Endothelial cell of umbilical vein (primary cell): Measurements from ENCODE around the gene KLRF1. TPM values are rescaled to one million over a fixed set of nuclear protein-coding genes. Genes with fewer than 3 reads are reported as not detected.

ENCODE experiments used
- Bru-seq: library from RNA; stranded (reverse); fragments of 400-500 nt; gene quantifications from one replicate; lab custom pipeline; 2021; lab: Mats Ljungman, UMichigan
- BruChase-seq, 2 experiments: library from RNA; stranded (reverse); fragments of 400-500 nt; gene quantifications; one replicate each; lab custom pipeline; 2021; lab: Mats Ljungman, UMichigan
- BruUV-seq: library from RNA; stranded (reverse); fragments of 400-500 nt; replicated peaks from 2 replicates; lab custom pipeline; 2021; lab: Mats Ljungman, UMichigan
- CTCF ChIA-PET: fragments of 300-600, 350-600 bp; sonication (Branson Sonifier 250); formaldehyde crosslinking; loops from one replicate; lab custom pipeline; 2021; ENCODE audit warnings: antibody characterized with exemption, inconsistent platforms; lab: Charles Lee
- POLR2A ChIA-PET: fragments of 300-600, 350-600 bp; sonication (Branson Sonifier 250); formaldehyde crosslinking; loops from one replicate; lab custom pipeline; 2021; ENCODE audit warnings: antibody characterized with exemption, inconsistent platforms; lab: Charles Lee
- DNase-seq: peaks from one replicate; pipeline ENCODE4 v3.0.0-alpha.2; 2011; ENCODE audit warnings: low read depth, low spot score
- FAIRE-seq: peaks from 2 replicates; lab custom pipeline; 2011; peaks lifted over from hg19 to GRCh38; lab: Jason Lieb, UNC
- H2AFZ ChIP-seq: 2 replicates; pipeline ENCODE4 v1.6.0; 2012; ENCODE audit warnings: low read depth, low read length, control low read depth, inconsistent platforms
- H3K27ac ChIP-seq: 2 replicates; pipeline ENCODE4 v1.5.1; 2011; ENCODE audit warnings: low read depth, mild to moderate bottlenecking, control low read depth, low read length, moderate library complexity; ENCODE audit not compliant: insufficient read depth
- H3K27me3 ChIP-seq, 2 experiments: 2 replicates each; pipeline versions ENCODE4 v1.6.0 to v1.6.1; 2011; ENCODE audit warnings: low read length in 2 of 2, mixed read lengths in 1 of 2; ENCODE audit not compliant: control insufficient read depth in 2 of 2, insufficient read depth in 2 of 2
- H3K36me3 ChIP-seq, 2 experiments: 2 replicates in 1 of 2; 3 replicates in 1 of 2; pipeline ENCODE4 v1.5.1; 2011; ENCODE audit warnings: low read length in 2 of 2, mild to moderate bottlenecking in 1 of 2, moderate library complexity in 1 of 2; ENCODE audit not compliant: control insufficient read depth in 2 of 2, insufficient read depth in 2 of 2; ENCODE audit errors: extremely low read depth in 1 of 2
- H3K4me1 ChIP-seq: 3 replicates; pipeline ENCODE4 v1.5.1; 2011; ENCODE audit warnings: mild to moderate bottlenecking, low read length; ENCODE audit not compliant: control insufficient read depth, insufficient read depth; ENCODE audit errors: extremely low read depth
- H3K4me2 ChIP-seq: 2 replicates; pipeline ENCODE4 v1.6.1; 2011; ENCODE audit warnings: low read length, control low read depth, mixed read lengths; ENCODE audit not compliant: insufficient read depth
- H3K4me3 ChIP-seq, 3 experiments: fragments of 200-600 bp in 1 of 3; sonication (generic), shearing (Covaris generic) in 1 of 3; replicated peaks in 1 of 3; 2 replicates each; pipeline ENCODE4 v1.5.1; 2011 to 2016; ENCODE audit warnings: control low read depth in 3 of 3, low read length in 3 of 3, mild to moderate bottlenecking in 2 of 3, inconsistent platforms in 1 of 3, low read depth in 1 of 3, moderate library complexity in 1 of 3; ENCODE audit not compliant: insufficient read depth in 1 of 3
- H3K79me2 ChIP-seq: 2 replicates; pipeline ENCODE4 v1.6.0; 2012; ENCODE audit warnings: low read length, inconsistent platforms; ENCODE audit not compliant: control insufficient read depth, insufficient read depth
- H3K9ac ChIP-seq: replicated peaks from 2 replicates; pipeline ENCODE3; 2011; ENCODE audit warnings: low read length, control low read depth; ENCODE audit not compliant: insufficient read depth; ENCODE audit errors: extremely low read depth
- H3K9me1 ChIP-seq: replicated peaks from 3 replicates; pipeline ENCODE4 v1.6.0; 2011; ENCODE audit warnings: mild to moderate bottlenecking, low read length; ENCODE audit not compliant: control insufficient read depth, insufficient read depth; ENCODE audit errors: extremely low read depth
- H3K9me3 ChIP-seq: replicated peaks from 2 replicates; pipeline ENCODE4 v1.5.1; 2012; ENCODE audit warnings: low read length, inconsistent platforms; ENCODE audit not compliant: control insufficient read depth, insufficient read depth
- H4K20me1 ChIP-seq: replicated peaks from 2 replicates; pipeline ENCODE3; 2011; ENCODE audit warnings: mild to moderate bottlenecking, low read length; ENCODE audit not compliant: control insufficient read depth, insufficient read depth; ENCODE audit errors: extremely low read depth
- EZH2 ChIP-seq: IDR thresholded peaks from 2 replicates; pipeline ENCODE4 v1.6.1; 2012; ENCODE audit warnings: borderline replicate concordance, low read depth, mild to moderate bottlenecking, moderate library complexity, low read length, inconsistent platforms; ENCODE audit not compliant: severe bottlenecking
- FOS ChIP-seq: IDR thresholded peaks from 2 replicates; pipeline ENCODE4 v1.6.1; 2011; ENCODE audit warnings: mild to moderate bottlenecking, low read length, moderate library complexity, borderline replicate concordance; ENCODE audit not compliant: insufficient read depth
- GATA2 ChIP-seq: IDR thresholded peaks from 2 replicates; pipeline ENCODE4 v1.7.0; 2011; ENCODE audit warnings: low read depth, mild to moderate bottlenecking, moderate library complexity, mixed read lengths, low read length; ENCODE audit not compliant: insufficient read length, insufficient read depth
- JUN ChIP-seq: IDR thresholded peaks from 2 replicates; pipeline ENCODE4 v1.6.1; 2011; ENCODE audit warnings: borderline replicate concordance, low read depth; ENCODE audit not compliant: insufficient read length, insufficient read depth
- MYC ChIP-seq: IDR thresholded peaks from one replicate; pipeline ENCODE4 v1.6.1; 2011; ENCODE audit warnings: mild to moderate bottlenecking, low read depth, low read length
- POLR2A ChIP-seq: IDR thresholded peaks from 2 replicates; pipeline ENCODE4 v1.6.1; 2012; ENCODE audit warnings: low read depth, mild to moderate bottlenecking, control low read depth, low read length
- POLR2AphosphoS5 ChIP-seq: IDR thresholded peaks from 2 replicates; pipeline ENCODE4 v1.6.1; 2012; ENCODE audit warnings: low read depth, mild to moderate bottlenecking, control low read depth, low read length, moderate library complexity; ENCODE audit not compliant: insufficient read depth
- dilution Hi-C: fragments of 300-500 bp; cut with MboI; formaldehyde crosslinking; loops from one replicate; pipeline ENCODE4 v1.15.0; 2019; ENCODE audit warnings: low sequenced_read_pairs; ENCODE audit not compliant: extremely low pct_ligation_motif_present
- intact Hi-C: fragments of 100-400 bp; cut with micrococcal nuclease; formaldehyde crosslinking; loops from one replicate; pipeline ENCODE4 v1.10.0; 2022
- long read RNA-seq: library from polyadenylated mRNA; stranded (forward); transcript quantifications from one replicate; pipeline ENCODE4 v2.0.0, GENCODE V29; 2021
- polyA minus RNA-seq, 3 experiments: library from RNA; depleted of rRNA, polyadenylated mRNA; stranded (reverse); fragments of >200 nt; gene quantifications; 1 replicate in 1 of 3; 2 replicates in 2 of 3; pipeline ENCODE4 v1.2.3, GENCODE V29; 2011
- polyA plus RNA-seq, 4 experiments: library from polyadenylated mRNA; depleted of rRNA in 3 of 4; stranded (reverse) in 3 of 4; unstranded in 1 of 4; fragments of >200 nt; gene quantifications; 2 replicates each; pipeline versions ENCODE4 v1.2.1 to v1.2.3, GENCODE V29; 2011 to 2012; ENCODE audit warnings: missing spikeins in 1 of 4
- total RNA-seq: library from RNA; stranded (reverse); gene quantifications from 2 replicates; pipeline ENCODE4 v1.2.3, GENCODE V29; 2021
- TF ChIP-seq, protein P1 (sequence below): IDR thresholded peaks from 2 replicates; pipeline ENCODE4 v1.6.1; 2011; ENCODE audit not compliant: insufficient read depth, insufficient read length
- TF ChIP-seq, protein P2 (sequence below), 2 donors: IDR thresholded peaks; 1 replicate in 1 of 2; 2 replicates in 1 of 2; pipeline ENCODE4 v1.5.1; 2011; ENCODE audit warnings: low read length in 2 of 2, mild to moderate bottlenecking in 2 of 2, moderate library complexity in 2 of 2, control low read depth in 1 of 2, inconsistent platforms in 1 of 2, low read depth in 1 of 2; ENCODE audit not compliant: insufficient read depth in 1 of 2; ENCODE audit errors: extremely low read depth in 1 of 2

Gene KLRF1, protein sequence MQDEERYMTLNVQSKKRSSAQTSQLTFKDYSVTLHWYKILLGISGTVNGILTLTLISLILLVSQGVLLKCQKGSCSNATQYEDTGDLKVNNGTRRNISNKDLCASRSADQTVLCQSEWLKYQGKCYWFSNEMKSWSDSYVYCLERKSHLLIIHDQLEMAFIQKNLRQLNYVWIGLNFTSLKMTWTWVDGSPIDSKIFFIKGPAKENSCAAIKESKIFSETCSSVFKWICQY
- not detected in 2 replicates for total RNA-seq
- not detected in 2 replicates for polyA plus RNA-seq
- polyA plus RNA-seq (2011; cell fraction: cytosol; rRNA removed), result not detected in 2 replicates
- polyA plus RNA-seq (2011; cell fraction: nucleus; rRNA removed), result not detected in 2 replicates
- not detected in 2 replicates for polyA plus RNA-seq (2012)
- not detected in 2 replicates for polyA minus RNA-seq
- not detected for polyA minus RNA-seq (2011; cell fraction: cytosol; rRNA and poly(A)+ RNA removed)
- polyA minus RNA-seq (2011; cell fraction: nucleus; rRNA and poly(A)+ RNA removed), result not detected in 2 replicates
- percentile 5 among the genes with signal in this experiment for Bru-seq, nascent RNA
- percentile 23 among the genes with signal in this experiment for BruChase-seq, experiment 1, labeled RNA remaining after a 6-hour chase
- BruChase-seq, experiment 2, labeled RNA remaining after a 2-hour chase, result percentile 16 among the genes with signal in this experiment
- long read RNA-seq, partial matches to known transcripts, result 0 of 1 reads
- long read RNA-seq, other reads (novel, unspliced or antisense), result 1 of 1 reads

DNA sequence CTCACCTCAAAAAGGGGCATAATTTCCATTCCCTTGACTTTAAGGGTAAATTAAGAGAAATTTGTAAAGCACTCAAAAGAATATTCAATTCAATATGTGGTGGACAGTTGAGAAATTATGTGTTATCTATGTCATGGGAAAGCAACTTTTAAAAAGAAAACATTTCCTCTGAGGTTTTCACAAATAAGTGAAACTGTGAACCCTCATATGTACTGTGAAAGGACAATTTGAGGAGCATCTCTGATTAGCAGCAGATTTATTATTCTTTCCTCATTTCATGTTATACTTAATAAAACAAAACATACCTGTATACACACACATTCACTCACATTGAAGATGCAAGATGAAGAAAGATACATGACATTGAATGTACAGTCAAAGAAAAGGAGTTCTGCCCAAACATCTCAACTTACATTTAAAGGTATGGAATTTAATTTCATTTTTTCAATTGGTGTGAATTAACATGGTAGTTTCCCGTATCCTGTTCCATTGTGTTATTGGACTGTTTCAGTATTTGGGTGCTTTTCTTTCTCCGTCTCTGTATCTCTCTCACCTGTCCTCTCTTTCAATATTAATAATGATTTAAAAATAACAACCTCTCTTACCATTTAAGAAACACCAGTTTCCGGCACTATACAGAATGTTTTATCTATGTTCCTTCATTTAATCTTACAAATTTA lies at the start of gene KLRF1:
KLRF1 (plus strand) TSS at position 273 of the 680 bp plus-strand sequence; CDS start at position 337, 64 bp downstream.
- H3K4me2 ChIP-seq, result no peak within 1 kb of the TSS
- FAIRE-seq (no peak), DNase-seq (no peak)
- dilution Hi-C loops (no loop called here), intact Hi-C loops (no loop called here)
- H3K4me1 ChIP-seq, result no peaks in the 10 kb centered on the region
- H4K20me1 ChIP-seq, result no peaks in the 10 kb centered on the region
- TF ChIP-seq JUN (no peak), FOS (no peak), EZH2 (no peak), POLR2AphosphoS5 (no peak), MYC (no peak), GATA2 (no peak), POLR2A (no peak)
- TF ChIP-seq, protein P1, sequence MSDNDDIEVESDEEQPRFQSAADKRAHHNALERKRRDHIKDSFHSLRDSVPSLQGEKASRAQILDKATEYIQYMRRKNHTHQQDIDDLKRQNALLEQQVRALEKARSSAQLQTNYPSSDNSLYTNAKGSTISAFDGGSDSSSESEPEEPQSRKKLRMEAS, result no peak
- TF ChIP-seq, protein P2, sequence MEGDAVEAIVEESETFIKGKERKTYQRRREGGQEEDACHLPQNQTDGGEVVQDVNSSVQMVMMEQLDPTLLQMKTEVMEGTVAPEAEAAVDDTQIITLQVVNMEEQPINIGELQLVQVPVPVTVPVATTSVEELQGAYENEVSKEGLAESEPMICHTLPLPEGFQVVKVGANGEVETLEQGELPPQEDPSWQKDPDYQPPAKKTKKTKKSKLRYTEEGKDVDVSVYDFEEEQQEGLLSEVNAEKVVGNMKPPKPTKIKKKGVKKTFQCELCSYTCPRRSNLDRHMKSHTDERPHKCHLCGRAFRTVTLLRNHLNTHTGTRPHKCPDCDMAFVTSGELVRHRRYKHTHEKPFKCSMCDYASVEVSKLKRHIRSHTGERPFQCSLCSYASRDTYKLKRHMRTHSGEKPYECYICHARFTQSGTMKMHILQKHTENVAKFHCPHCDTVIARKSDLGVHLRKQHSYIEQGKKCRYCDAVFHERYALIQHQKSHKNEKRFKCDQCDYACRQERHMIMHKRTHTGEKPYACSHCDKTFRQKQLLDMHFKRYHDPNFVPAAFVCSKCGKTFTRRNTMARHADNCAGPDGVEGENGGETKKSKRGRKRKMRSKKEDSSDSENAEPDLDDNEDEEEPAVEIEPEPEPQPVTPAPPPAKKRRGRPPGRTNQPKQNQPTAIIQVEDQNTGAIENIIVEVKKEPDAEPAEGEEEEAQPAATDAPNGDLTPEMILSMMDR (IDR thresholded peaks at IDR 0.05; ENCODE audit: extremely low read depth in 1 of 2, insufficient read depth in 1 of 2, low read depth in 1 of 2, low read length in 2 of 2), result no peak
- no peaks in the 10 kb centered on the region for H3K9me3 ChIP-seq
- ChIA-PET CTCF (interaction anchor here (0.7 to 0.9 kb wide), 2 partner anchors 10 to 50 kb away, joined by 3 read pairs; no protein-coding TSS in a partner anchor), POLR2A (no interaction called here)
- H3K27me3 ChIP-seq, result peaks cover 2 to 5% of the 10 kb centered on the region in 2 experiments
- H3K9ac ChIP-seq, result no peak within 1 kb of the TSS
- BruUV-seq, result no TSS peak
- H3K9me1 ChIP-seq, result no peaks in the 10 kb centered on the region
- no peak within 1 kb of the TSS for H3K4me3 ChIP-seq
- H2AFZ ChIP-seq, result no peak within 1 kb of the TSS
- H3K36me3 ChIP-seq, result no peaks in the 10 kb centered on the region
- no peak within 1 kb of the TSS for H3K27ac ChIP-seq
- no peaks in the 10 kb centered on the region for H3K79me2 ChIP-seq
